Naive B cell (primary cell): ENCODE data around the gene MCIDAS. TPM values are rescaled to one million over a fixed set of nuclear protein-coding genes. Genes with fewer than 3 reads are reported as not detected.

Experiments
- ATAC-seq, 2 donors: fragments of 150-1000 bp; cut with Tn5 transposase; 2 replicates each; pipeline ENCODE4 v1.10.0; 2021; ENCODE audit warnings: low read depth in 2 of 2, mild to moderate bottlenecking in 2 of 2, moderate library complexity in 2 of 2
- DNase-seq: peaks from one replicate; pipeline ENCODE4 v3.0.0; 2022
- H3K27ac Mint-ChIP-seq, 6 donors: one replicate each; pipeline ENCODE4 v1.8.0; 2020 to 2022; ENCODE audit warnings: mild to moderate bottlenecking in 6 of 6, mixed read lengths in 6 of 6, moderate library complexity in 5 of 6, inconsistent platforms in 2 of 6
- H3K27me3 Mint-ChIP-seq, 3 donors: one replicate each; pipeline ENCODE4 v1.8.0; 2021 to 2022; ENCODE audit warnings: mixed read lengths in 3 of 3, mild to moderate bottlenecking in 1 of 3
- H3K36me3 Mint-ChIP-seq, 2 donors: one replicate each; pipeline ENCODE4 v1.8.0; 2020 to 2022; ENCODE audit warnings: mixed read lengths in 2 of 2, inconsistent platforms in 1 of 2, mild to moderate bottlenecking in 1 of 2
- H3K4me1 Mint-ChIP-seq, 3 donors: one replicate each; pipeline ENCODE4 v1.8.0; 2020 to 2022; ENCODE audit warnings: mixed read lengths in 3 of 3, inconsistent platforms in 1 of 3, mild to moderate bottlenecking in 1 of 3, moderate library complexity in 1 of 3
- H3K4me3 Mint-ChIP-seq, 8 donors: one replicate each; pipeline ENCODE4 v1.8.0; 2020 to 2022; ENCODE audit warnings: mild to moderate bottlenecking in 8 of 8, mixed read lengths in 8 of 8, moderate library complexity in 8 of 8, inconsistent platforms in 2 of 8
- H3K9me3 Mint-ChIP-seq, 7 donors: one replicate each; pipeline ENCODE4 v1.8.0; 2020 to 2022; ENCODE audit warnings: mixed read lengths in 7 of 7, mild to moderate bottlenecking in 5 of 7, inconsistent platforms in 2 of 7, moderate library complexity in 1 of 7
- polyA plus RNA-seq, 6 donors: library from polyadenylated mRNA; unstranded; fragments of 300-500 nt; fragmentation: Illumina TruSeq; gene quantifications; one replicate each; pipeline ENCODE4 v1.2.3, GENCODE V29; 2021; ENCODE audit warnings: low read depth in 6 of 6

Gene MCIDAS
- polyA plus RNA-seq = not detected

DNA sequence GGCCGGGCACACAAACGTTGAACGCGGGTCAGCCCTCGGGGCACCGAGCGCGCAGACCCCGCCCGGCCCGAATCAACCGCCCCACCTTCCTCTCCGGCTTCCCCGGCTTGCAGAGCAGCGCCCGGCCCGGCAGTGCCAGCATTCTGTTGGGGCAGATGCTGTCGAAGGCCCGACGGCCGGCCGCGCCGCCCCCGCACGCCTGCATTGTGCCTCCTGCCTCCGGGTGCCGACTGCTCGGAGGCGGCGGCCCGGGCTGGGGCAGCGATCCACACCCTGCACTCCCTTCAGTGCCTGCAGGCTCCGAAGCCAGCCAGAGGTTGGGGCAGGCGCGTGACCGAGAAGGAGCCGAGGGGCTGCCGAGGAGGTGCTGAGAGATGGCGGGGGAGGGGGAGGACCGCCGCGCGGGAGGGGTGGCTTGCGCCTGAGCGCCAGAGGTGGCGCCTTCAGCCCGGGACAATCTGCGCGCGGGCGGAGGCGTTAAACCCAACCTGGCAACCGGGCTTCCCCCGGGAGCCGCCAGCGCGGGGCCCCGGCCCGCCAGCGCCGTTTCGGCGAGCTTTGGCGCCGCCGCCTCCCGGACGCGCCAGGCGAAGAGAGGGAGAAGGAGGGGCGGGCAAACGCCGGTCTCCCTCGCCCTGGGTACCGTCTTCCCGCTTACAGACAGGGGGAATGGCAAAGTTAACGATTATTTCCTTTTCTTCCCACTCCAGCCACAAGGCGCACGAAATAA, at the start of gene MCIDAS:
TSS of gene MCIDAS (minus strand) at position 382 of the 730 bp plus-strand sequence. CDS start at position 205, 177 bp downstream.
- ATAC-seq (peak; percentile 54 to 64), DNase-seq (no peak)
- Mint-ChIP-seq H3K4me1 (peaks cover 36 to 55% (median 49%) of the 10 kb centered on the region in 3 donors), H3K27ac (peak within 1 kb of the TSS in 4 of 6 donors; percentile 29 to 90 (median 74)), H3K36me3 (peaks cover 0 to 4% of the 10 kb centered on the region in 2 donors), H3K27me3 (peaks cover 86 to 89% (median 87%) of the 10 kb centered on the region in 3 donors), H3K9me3 (peaks cover 0 to 11% (median 0%) of the 10 kb centered on the region in 7 donors), H3K4me3 (peak within 1 kb of the TSS; percentile 74 to 88 (median 84))

DNA sequence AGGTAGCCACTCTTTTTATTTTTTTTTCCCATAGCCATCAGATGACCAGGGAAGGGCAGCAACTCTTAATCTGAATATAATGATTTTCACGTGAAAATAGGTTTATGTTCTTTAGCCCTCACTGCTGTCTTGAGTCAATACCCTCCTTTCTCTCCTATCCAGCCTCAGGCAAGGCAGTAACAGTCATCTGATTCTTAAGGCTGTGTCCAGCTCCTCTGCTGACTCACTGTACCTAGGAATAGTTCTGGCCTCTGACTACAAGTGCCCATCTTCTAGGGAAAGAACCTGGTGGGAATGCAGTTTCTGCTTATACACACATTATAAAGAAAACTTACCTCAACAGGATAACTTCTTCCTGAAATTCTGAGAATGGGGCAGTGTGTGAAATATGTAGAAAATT, 49.7 kb upstream of the MCIDAS start:
- H3K36me3 Mint-ChIP-seq = peaks cover 30 to 53% of the 10 kb centered on the region in 2 donors
- ATAC-seq = no peak
- H3K4me1 Mint-ChIP-seq = no peaks in the 10 kb centered on the region
- H3K9me3 Mint-ChIP-seq = no peaks in the 10 kb centered on the region
- H3K27me3 Mint-ChIP-seq = no peaks in the 10 kb centered on the region
- no peak for DNase-seq
- peak overlapping the region in 1 of 6 donors; percentile 49 for H3K27ac Mint-ChIP-seq
- H3K4me3 Mint-ChIP-seq = no peak overlapping the region

DNA sequence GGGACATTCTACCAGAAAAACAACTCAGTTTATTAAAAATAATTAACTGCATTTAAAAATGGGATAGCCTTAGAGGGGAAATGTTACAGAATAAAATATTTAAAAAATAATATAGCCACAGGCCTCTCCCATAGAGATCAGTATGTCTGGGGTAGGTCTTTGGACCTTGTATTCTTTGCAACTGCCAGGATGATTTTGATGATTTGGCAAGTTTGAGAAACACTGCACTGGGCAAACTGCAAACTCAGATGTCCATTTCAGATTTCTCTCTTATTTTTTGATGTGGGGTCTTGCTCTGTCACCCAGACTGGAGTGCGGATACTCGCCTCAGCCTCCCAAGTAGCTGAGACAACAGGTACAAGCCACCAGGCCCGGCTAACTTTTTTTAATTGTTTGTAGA, 31.2 kb upstream of the MCIDAS start:
- no peak for DNase-seq
- peaks cover 9 to 14% of the 10 kb centered on the region in 2 donors for H3K36me3 Mint-ChIP-seq
- H3K4me3 Mint-ChIP-seq = no peak overlapping the region
- H3K27me3 Mint-ChIP-seq = no peaks in the 10 kb centered on the region
- no peaks in the 10 kb centered on the region for H3K4me1 Mint-ChIP-seq
- ATAC-seq = no peak
- H3K9me3 Mint-ChIP-seq = no peaks in the 10 kb centered on the region
- no peak overlapping the region for H3K27ac Mint-ChIP-seq

GRCh38 chr5:55254802-55255201, 27.7 kb upstream of the MCIDAS start:
- no peaks in the 10 kb centered on the region for H3K9me3 Mint-ChIP-seq
- no peak for DNase-seq
- no peak overlapping the region for H3K4me3 Mint-ChIP-seq
- H3K27ac Mint-ChIP-seq = no peak overlapping the region
- no peaks in the 10 kb centered on the region for H3K4me1 Mint-ChIP-seq
- no peak for ATAC-seq
- no peaks in the 10 kb centered on the region for H3K27me3 Mint-ChIP-seq
- H3K36me3 Mint-ChIP-seq = peaks cover 0 to 5% of the 10 kb centered on the region in 2 donors

DNA sequence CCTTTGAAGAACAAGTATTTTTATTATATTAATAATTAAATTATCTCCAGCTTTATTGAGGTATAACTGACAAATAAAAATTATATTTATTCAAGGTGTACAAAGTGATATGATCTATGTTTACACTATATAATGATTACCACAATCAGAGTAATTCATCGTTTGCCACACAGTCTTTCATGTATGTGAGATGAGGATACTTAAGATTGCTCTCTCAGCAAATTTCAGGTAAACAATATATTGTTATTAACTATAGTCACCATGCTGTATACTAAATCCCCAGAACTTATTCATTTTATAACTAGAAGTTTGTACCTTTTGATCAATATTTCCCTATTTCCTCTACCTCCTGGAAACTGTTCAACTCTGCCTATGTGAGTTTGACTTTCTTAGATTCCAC, 22.9 kb upstream of the MCIDAS start:
- H3K9me3 Mint-ChIP-seq = peaks cover 3 to 21% (median 15%) of the 10 kb centered on the region in 7 donors
- no peak overlapping the region for H3K27ac Mint-ChIP-seq
- no peak overlapping the region for H3K4me3 Mint-ChIP-seq
- H3K27me3 Mint-ChIP-seq = peaks cover 6 to 13% (median 13%) of the 10 kb centered on the region in 3 donors
- DNase-seq = no peak
- no peaks in the 10 kb centered on the region for H3K4me1 Mint-ChIP-seq
- ATAC-seq = no peak
- H3K36me3 Mint-ChIP-seq = peaks cover 0 to 7% of the 10 kb centered on the region in 2 donors

GRCh38 chr5:55241746-55242145, 14.6 kb upstream of the MCIDAS start:
- Mint-ChIP-seq H3K4me3 (no peak overlapping the region), H3K9me3 (peaks cover 0 to 8% (median 2%) of the 10 kb centered on the region in 7 donors), H3K36me3 (no peaks in the 10 kb centered on the region), H3K27me3 (peaks cover 37 to 52% (median 49%) of the 10 kb centered on the region in 3 donors), H3K4me1 (no peaks in the 10 kb centered on the region), H3K27ac (no peak overlapping the region)
- no peak for ATAC-seq
- DNase-seq = no peak

GRCh38 chr5:55236800-55237199, 9.7 kb upstream of the MCIDAS start:
- no peak for ATAC-seq
- peaks cover 0 to 1% (median 0%) of the 10 kb centered on the region in 7 donors for H3K9me3 Mint-ChIP-seq
- no peak for DNase-seq
- H3K36me3 Mint-ChIP-seq = peaks cover 0 to 8% of the 10 kb centered on the region in 2 donors
- H3K4me1 Mint-ChIP-seq = peaks cover 13 to 19% (median 15%) of the 10 kb centered on the region in 3 donors
- peak overlapping the region in 1 of 8 donors; percentile 29 for H3K4me3 Mint-ChIP-seq
- H3K27me3 Mint-ChIP-seq = peaks cover 52 to 66% (median 62%) of the 10 kb centered on the region in 3 donors
- peak overlapping the region in 1 of 6 donors; percentile 43 for H3K27ac Mint-ChIP-seq

- H3K4me1 Mint-ChIP-seq = peaks cover 22 to 31% (median 30%) of the 10 kb centered on the region in 3 donors
- no peak overlapping the region for H3K27ac Mint-ChIP-seq
- peaks cover 70 to 82% (median 79%) of the 10 kb centered on the region in 3 donors for H3K27me3 Mint-ChIP-seq
- H3K36me3 Mint-ChIP-seq = peaks cover 0 to 9% of the 10 kb centered on the region in 2 donors
- ATAC-seq = no peak
- peak overlapping the region; percentile 82 to 96 (median 89) for H3K4me3 Mint-ChIP-seq
- no peak for DNase-seq
- peaks cover 0 to 1% (median 0%) of the 10 kb centered on the region in 7 donors for H3K9me3 Mint-ChIP-seq
Observed at GRCh38 chr5:55234121-55234700, 7.1 kb upstream of the MCIDAS start.

- DNase-seq = peak; percentile 51
Observed at GRCh38 chr5:55232985-55233928, 6.1 kb upstream of the MCIDAS start, which contains the start of gene CCNO. TSS of gene CCNO (minus strand) at chr5:55233608. CDS start at chr5:55233523, 85 bp downstream.

DNA sequence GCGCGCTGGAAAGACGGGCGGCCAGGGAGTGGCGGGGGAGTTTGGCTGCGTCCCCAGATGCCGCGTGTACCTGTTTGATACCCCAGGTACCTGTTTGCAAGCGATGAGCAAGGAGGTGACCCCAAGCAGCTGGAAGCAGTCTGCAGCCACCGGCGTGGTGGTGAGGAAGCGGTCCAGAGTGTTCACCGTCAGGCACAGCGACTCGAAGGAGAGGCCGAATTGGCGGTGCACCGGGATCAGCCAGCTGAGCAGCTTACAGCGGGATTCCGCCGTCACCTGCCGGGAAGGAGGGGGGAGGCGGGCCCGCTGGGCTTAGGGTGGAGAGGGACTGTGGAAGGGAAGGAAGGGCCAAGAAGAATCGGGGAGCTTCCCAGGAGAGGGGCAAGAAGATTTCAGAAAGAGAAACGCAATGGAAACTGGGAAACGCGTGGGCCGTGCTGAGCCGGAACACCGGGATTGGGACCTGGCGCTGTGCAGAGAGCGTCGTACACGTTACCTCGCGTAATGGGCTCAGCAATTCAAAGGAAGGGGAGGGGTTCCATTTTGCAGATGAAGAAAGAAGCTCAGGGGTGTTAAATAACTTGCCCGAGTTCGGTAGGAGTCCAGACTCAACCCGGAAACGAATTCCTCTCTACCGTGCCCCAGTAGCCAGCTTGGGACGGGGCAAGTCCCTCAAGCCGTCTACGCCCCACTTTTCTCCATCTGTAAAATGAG, 5.3 kb upstream of the MCIDAS start:
- peaks cover 0 to 5% (median 0%) of the 10 kb centered on the region in 7 donors for H3K9me3 Mint-ChIP-seq
- ATAC-seq = no peak

More at GRCh38 chr5:55232985-55233928, 6.1 kb upstream of the MCIDAS start, which contains the start of gene CCNO:
- H3K27me3 Mint-ChIP-seq = peaks cover 73 to 83% (median 81%) of the 10 kb centered on the region in 3 donors
- H3K27ac Mint-ChIP-seq = peak within 1 kb of the TSS in 2 of 6 donors; percentile 39 to 76
- H3K4me3 Mint-ChIP-seq = peak within 1 kb of the TSS; percentile 82 to 96 (median 91)
- peaks cover 23 to 36% (median 30%) of the 10 kb centered on the region in 3 donors for H3K4me1 Mint-ChIP-seq
- H3K9me3 Mint-ChIP-seq = peaks cover 0 to 5% (median 0%) of the 10 kb centered on the region in 7 donors
- ATAC-seq = peak; percentile 62 to 67
- H3K36me3 Mint-ChIP-seq = peaks cover 0 to 9% of the 10 kb centered on the region in 2 donors

DNA sequence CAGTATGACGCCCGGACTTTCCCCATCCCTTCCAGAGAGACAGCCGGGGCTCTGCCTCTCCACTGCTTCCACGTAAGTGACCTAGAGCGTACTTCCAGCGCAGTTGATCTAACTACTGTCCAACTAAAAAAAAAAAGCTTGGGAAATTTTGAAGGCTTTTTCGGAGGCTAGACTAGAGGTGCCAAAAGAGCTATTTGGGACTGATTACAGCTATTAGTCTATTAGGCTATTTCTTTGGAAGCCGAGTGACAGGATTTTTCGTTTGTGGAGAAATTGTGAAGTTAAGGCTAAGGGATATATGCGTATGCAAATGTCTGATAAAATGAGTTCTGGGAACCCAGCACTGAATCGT, 4.8 kb upstream of the MCIDAS start:
- Mint-ChIP-seq H3K36me3 (peaks cover 0 to 9% of the 10 kb centered on the region in 2 donors), H3K27ac (peak overlapping the region in 4 of 6 donors; percentile 39 to 76 (median 50)), H3K9me3 (peaks cover 0 to 5% (median 0%) of the 10 kb centered on the region in 7 donors), H3K27me3 (peaks cover 73 to 86% (median 79%) of the 10 kb centered on the region in 3 donors), H3K4me1 (peaks cover 31 to 43% (median 37%) of the 10 kb centered on the region in 3 donors), H3K4me3 (peak overlapping the region; percentile 82 to 96 (median 90))
- DNase-seq (no peak), ATAC-seq (no peak)

More for the DNA sequence above, 5.3 kb upstream of the MCIDAS start:
- H3K36me3 Mint-ChIP-seq = peaks cover 0 to 9% of the 10 kb centered on the region in 2 donors
- peak overlapping the region in 4 of 6 donors; percentile 39 to 76 (median 45) for H3K27ac Mint-ChIP-seq
- DNase-seq = no peak
- H3K27me3 Mint-ChIP-seq = peaks cover 75 to 88% (median 84%) of the 10 kb centered on the region in 3 donors
- peak overlapping the region; percentile 82 to 96 (median 90) for H3K4me3 Mint-ChIP-seq
- H3K4me1 Mint-ChIP-seq = peaks cover 31 to 43% (median 37%) of the 10 kb centered on the region in 3 donors
